ENCODE measurements around the gene IGFBP5.
A peak's percentile ranks its signal among the peaks of the same experiment; 100 is the strongest.

IGFBP5 gene

GRCh38 chr2:216645636-216645950 is 49.8 kb downstream of the IGFBP5 start:
- FAIRE-seq = no peak

GRCh38 chr2:216644842-216645635 is 50.3 kb downstream of the IGFBP5 start:
- DNase-seq (ENCODE audit: low spot score) = no peak
- FAIRE-seq = no peak

More at GRCh38 chr2:216645636-216645950, 49.8 kb downstream of the IGFBP5 start:
- DNase-seq (ENCODE audit: low spot score) = no peak

- no peak for DNase-seq (ENCODE audit: low spot score)
- no peak for FAIRE-seq
Observed at GRCh38 chr2:216643986-216644659, 51.2 kb downstream of the IGFBP5 start.

GRCh38 chr2:216637472-216637871 is 57.9 kb downstream of the IGFBP5 start:
- no peak for DNase-seq (ENCODE audit: low spot score)
- FAIRE-seq = no peak

GRCh38 chr2:216636551-216637450 is 58.5 kb downstream of the IGFBP5 start:
- DNase-seq (ENCODE audit: low spot score) = peak; percentile 84
- no peak for FAIRE-seq

GRCh38 chr2:216635701-216636550 is 59.4 kb downstream of the IGFBP5 start:
- FAIRE-seq (no peak), DNase-seq (ENCODE audit: low spot score) (no peak)

- FAIRE-seq = no peak
- no peak for DNase-seq (ENCODE audit: low spot score)
Observed at GRCh38 chr2:216635171-216635570, 60.2 kb downstream of the IGFBP5 start.

GRCh38 chr2:216634370-216635148 is 60.8 kb downstream of the IGFBP5 start:
- no peak for FAIRE-seq
- no peak for DNase-seq (ENCODE audit: low spot score)

- FAIRE-seq (no peak), DNase-seq (ENCODE audit: low spot score) (no peak)
Observed at GRCh38 chr2:216633616-216634369, 61.6 kb downstream of the IGFBP5 start.

- FAIRE-seq (no peak), DNase-seq (ENCODE audit: low spot score) (no peak)
Observed at GRCh38 chr2:216632952-216633615, 62.3 kb downstream of the IGFBP5 start, which contains the start of gene IGFBP2. TSS of gene IGFBP2 (plus strand) at chr2:216633420. CDS start at chr2:216633524, 104 bp downstream.

- no peak for DNase-seq (ENCODE audit: low spot score)
- FAIRE-seq = no peak
Observed at GRCh38 chr2:216632346-216632951, 62.9 kb downstream of the IGFBP5 start.

GRCh38 chr2:216629784-216630183 is 65.6 kb downstream of the IGFBP5 start:
- DNase-seq (ENCODE audit: low spot score) (no peak), FAIRE-seq (no peak)

- FAIRE-seq (no peak), DNase-seq (ENCODE audit: low spot score) (no peak)
Observed at GRCh38 chr2:216626875-216627245, 68.5 kb downstream of the IGFBP5 start.

GRCh38 chr2:216626168-216626874 is 69.0 kb downstream of the IGFBP5 start:
- no peak for FAIRE-seq
- no peak for DNase-seq (ENCODE audit: low spot score)

- FAIRE-seq (no peak), DNase-seq (ENCODE audit: low spot score) (no peak)
Observed at GRCh38 chr2:216624251-216624650, 71.1 kb downstream of the IGFBP5 start.

- no peak for FAIRE-seq
Observed at GRCh38 chr2:216622526-216622925, 72.8 kb downstream of the IGFBP5 start.

More at GRCh38 chr2:216622526-216622925, 72.8 kb downstream of the IGFBP5 start:
- DNase-seq (ENCODE audit: low spot score) = no peak
